T47D (cell line): ENCODE measurements around the gene TM9SF2.
A peak's percentile ranks its signal among the peaks of the same experiment; 100 is the strongest.

Experiments used
- DNase-seq, 2 experiments: peaks; one replicate each; pipeline versions ENCODE4 v3.0.0 to v3.0.0-alpha.2; 2011 to 2012; ENCODE audit warnings: low read depth in 1 of 2, low spot score in 1 of 2
- JUND ChIP-seq: IDR thresholded peaks from 2 replicates; pipeline ENCODE4 v1.6.1; 2012; ENCODE audit warnings: low read depth
- in situ Hi-C: cut with HindIII; loops from 2 replicates; pipeline ENCODE4 v1.10.0; 2016; ENCODE audit warnings: low sequenced_read_pairs, low pct_unique_long_range_greater_than_20kb

TM9SF2 gene

DNA sequence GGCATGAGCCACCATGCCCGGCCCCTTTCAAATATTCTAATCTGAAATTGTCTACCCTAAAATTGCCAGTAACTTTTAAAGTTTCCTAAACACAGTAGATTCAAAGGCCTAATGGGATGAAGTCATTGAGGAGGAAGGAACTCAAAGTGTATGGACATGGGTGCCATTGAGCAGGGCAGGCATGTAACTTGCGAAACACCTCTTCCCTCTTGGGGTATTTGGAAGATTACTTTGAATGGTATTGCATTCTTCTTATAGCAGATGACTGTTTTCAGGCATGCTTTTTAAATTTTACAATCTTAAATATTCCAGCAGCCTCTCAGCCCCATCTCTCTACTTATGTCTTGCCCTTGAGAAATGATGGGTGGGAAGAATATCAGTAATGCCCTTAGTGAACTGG lies 21.0 kb downstream of the TM9SF2 start:
- in situ Hi-C loops, result no loop called here
- TF ChIP-seq JUND, result no peak
- no peak for DNase-seq

- in situ Hi-C loops, result no loop called here
- TF ChIP-seq JUND, result no peak
- DNase-seq, result no peak
These were observed 22.6 kb downstream of the TM9SF2 start for GRCh38 chr13:99523838-99524237.

GRCh38 chr13:99525967-99526366 lies 24.7 kb downstream of the TM9SF2 start:
- in situ Hi-C loops, result no loop called here
- DNase-seq, result no peak
- no peak for TF ChIP-seq JUND

- TF ChIP-seq JUND, result no peak
These were observed 25.3 kb downstream of the TM9SF2 start for GRCh38 chr13:99526549-99526948.

DNA sequence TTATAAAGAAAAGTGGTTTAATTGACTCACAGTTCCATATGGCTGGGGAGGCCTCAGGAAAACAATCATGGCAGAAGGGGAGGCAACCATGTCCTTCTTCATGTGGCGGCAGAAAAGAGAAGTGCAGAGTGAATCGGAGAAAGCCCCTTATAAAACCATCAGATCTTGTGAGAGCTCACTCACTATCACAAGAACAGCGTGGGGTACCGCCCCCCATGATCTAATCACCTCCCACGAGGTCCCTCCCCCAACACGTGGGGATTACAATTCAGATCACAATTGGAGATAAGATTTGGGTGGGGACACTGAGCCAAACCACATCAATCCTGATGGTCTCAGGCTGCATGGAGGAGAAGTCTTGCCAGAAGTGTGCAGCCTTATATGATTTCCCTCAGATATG lies 26.0 kb downstream of the TM9SF2 start:
- no peak for TF ChIP-seq JUND
- in situ Hi-C loops, result no loop called here
- no peak for DNase-seq

More at GRCh38 chr13:99526549-99526948, 25.3 kb downstream of the TM9SF2 start:
- DNase-seq, result no peak
- in situ Hi-C loops, result no loop called here

DNA sequence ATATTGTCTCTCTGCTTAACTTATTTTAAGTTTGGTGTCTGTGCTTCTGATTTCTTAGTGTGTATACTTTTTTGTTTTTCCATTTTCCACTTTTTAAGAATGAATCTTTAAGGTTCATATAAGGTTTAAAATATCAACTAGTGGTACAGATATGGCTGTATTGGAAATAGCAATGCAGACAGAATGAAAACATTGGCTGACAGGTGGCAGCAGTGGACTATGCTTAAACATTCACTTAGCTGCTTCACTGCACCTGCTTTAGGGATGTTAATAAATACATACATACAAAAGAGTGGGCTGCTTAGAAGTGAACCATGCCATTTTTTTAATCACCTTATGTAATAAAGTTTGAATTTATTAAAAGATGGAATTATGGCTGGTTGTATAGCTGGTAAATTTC lies 27.3 kb downstream of the TM9SF2 start:
- peak; percentile 21 to 26 for DNase-seq
- in situ Hi-C loops, result no loop called here
- no peak for TF ChIP-seq JUND

GRCh38 chr13:99536023-99536422 lies 34.8 kb downstream of the TM9SF2 start:
- no peak for TF ChIP-seq JUND
- in situ Hi-C loops, result no loop called here
- no peak for DNase-seq

DNA sequence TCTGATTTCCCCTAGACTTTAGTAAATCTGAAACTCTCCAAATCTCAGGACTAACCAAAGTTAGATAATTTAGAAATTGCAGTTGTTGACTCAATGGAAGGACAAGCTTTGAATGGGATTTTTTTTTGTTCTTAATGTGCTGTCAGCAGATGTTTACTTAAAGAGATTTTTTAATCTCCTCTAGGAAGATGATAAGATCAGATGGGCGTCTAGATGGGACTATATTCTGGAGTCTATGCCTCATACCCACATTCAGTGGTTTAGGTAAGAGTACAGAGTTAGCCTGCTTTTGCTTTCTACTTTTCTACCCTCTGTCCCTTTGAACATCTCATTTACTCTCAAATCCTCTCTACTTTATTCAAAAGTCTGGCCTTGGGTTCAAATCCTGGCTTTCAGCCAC lies 39.3 kb downstream of the TM9SF2 start:
- TF ChIP-seq JUND, result no peak
- in situ Hi-C loops, result no loop called here
- no peak for DNase-seq

DNA sequence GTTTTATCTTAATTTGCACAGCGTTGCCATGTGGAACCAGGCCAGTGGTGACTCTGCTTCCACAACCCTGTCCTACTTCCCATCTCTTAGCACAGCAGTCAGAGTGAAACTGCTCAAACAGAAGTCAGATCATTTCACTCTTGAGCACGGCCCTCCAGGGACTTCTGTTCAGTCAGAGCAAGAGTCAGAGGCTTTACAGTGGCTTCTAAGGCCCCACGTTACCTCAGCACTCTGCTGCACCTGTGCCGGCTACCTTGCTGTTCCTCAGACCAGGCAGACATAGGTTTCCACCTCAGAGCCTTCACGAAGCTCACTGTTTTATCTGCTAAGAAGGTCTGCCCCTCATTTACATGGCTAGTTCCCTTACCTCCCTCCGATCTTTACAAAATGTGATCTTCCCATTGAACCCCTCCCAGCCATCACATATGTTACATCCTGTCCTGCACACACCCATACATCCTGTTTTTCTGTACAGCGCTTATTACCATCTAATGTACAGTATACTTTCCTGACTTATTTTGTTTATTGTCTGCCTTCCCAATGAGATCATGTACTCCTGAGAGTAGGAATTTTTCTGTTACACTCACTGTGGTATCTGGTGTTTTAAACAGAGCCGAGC lies 41.6 kb downstream of the TM9SF2 start:
- in situ Hi-C loops, result no loop called here
- TF ChIP-seq JUND, result no peak
- no peak for DNase-seq

DNA sequence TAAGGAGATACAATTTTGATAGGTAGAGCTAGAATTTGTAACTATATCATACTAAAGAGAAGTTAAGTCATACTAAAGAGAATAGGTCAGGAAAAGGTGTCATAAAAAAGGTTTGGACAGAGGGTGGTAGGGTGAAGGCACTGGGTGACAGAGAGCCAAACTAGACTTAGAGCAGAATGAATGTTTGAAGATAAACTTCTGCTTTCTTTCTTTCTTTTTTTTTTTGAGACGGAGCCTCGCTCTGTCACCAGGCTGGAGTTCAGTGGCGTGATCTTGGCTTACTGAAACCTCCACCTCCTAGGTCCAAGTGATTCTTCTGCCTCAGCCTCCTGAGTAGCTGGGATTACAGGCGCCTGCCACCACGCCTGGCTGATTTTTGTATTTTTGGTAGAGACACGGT lies 44.1 kb downstream of the TM9SF2 start:
- in situ Hi-C loops, result no loop called here

GRCh38 chr13:99545979-99546378 lies 44.7 kb downstream of the TM9SF2 start:
- TF ChIP-seq JUND, result no peak
- DNase-seq, result no peak
- in situ Hi-C loops, result no loop called here

More for the DNA sequence above, 44.1 kb downstream of the TM9SF2 start:
- TF ChIP-seq JUND, result no peak
- DNase-seq, result no peak

- no peak for TF ChIP-seq JUND
- in situ Hi-C loops, result no loop called here
These were observed 45.6 kb downstream of the TM9SF2 start for GRCh38 chr13:99546878-99547277.

GRCh38 chr13:99548448-99548847 lies 47.2 kb downstream of the TM9SF2 start:
- TF ChIP-seq JUND, result no peak
- in situ Hi-C loops, result no loop called here
- DNase-seq, result no peak

More at GRCh38 chr13:99546878-99547277, 45.6 kb downstream of the TM9SF2 start:
- no peak for DNase-seq

DNA sequence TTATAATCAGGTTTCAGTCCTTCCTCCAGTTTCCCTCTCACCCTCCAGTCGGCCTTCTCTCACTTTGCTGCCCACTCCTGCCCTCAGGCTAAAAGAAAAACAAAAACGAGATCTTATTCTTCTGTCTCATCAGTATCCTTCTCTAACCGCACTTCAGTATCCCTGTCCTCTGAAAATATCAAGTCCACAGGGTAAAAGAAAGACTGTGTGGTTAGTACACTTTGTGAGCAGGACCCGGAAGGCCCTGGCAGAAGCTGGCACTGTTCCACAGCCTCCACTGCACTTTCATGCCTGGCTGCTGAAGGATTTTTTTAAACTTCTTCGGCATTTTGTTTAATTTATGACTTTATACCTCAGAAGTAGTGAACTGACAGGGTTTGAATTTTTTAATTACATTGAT lies 51.8 kb downstream of the TM9SF2 start:
- no peak for TF ChIP-seq JUND
- in situ Hi-C loops, result no loop called here

GRCh38 chr13:99555149-99555548 lies 53.9 kb downstream of the TM9SF2 start:
- no peak for TF ChIP-seq JUND
- DNase-seq, result no peak
- in situ Hi-C loops, result no loop called here

More for the DNA sequence above, 51.8 kb downstream of the TM9SF2 start:
- no peak for DNase-seq
